Daoy (cell line): ENCODE data around the gene DOK1. TPM values are rescaled to one million over a fixed set of nuclear protein-coding genes. Genes with fewer than 3 reads are reported as not detected.

ENCODE experiments used
- DNase-seq: peaks from one replicate; pipeline ENCODE4 v3.0.0-alpha.2; 2015; ENCODE audit warnings: low read depth
- total RNA-seq: library from RNA; depleted of rRNA; stranded (reverse); fragments of >200 nt; shearing (Covaris generic); gene quantifications from 2 replicates; pipeline ENCODE4 v1.2.3, GENCODE V29; 2014

DOK1 gene
- total RNA-seq, 1 experiment from 2014 or later = 20.6 TPM

GRCh38 chr2:74525717-74526648 is 28.5 kb upstream of the DOK1 start, which contains the start of gene DQX1:
Gene DQX1 (minus strand): TSS chr2:74526231. CDS start chr2:74525729, 502 bp downstream.
- DNase-seq = no peak

- DNase-seq = no peak
Measured at GRCh38 chr2:74526649-74527230, 27.8 kb upstream of the DOK1 start.

- no peak for DNase-seq
Measured at GRCh38 chr2:74527741-74528140, 26.8 kb upstream of the DOK1 start.

- no peak for DNase-seq
Measured at GRCh38 chr2:74528600-74529356, 25.7 kb upstream of the DOK1 start.

GRCh38 chr2:74529357-74530238 is 24.9 kb upstream of the DOK1 start, which contains the start of the genes AUP1 and HTRA2:
Gene AUP1 (minus strand): TSS chr2:74529706. CDS start chr2:74529629, 77 bp downstream.
Gene HTRA2 (plus strand): TSS chr2:74529933. CDS start chr2:74530007, 74 bp downstream.
- peak; percentile 99 for DNase-seq

- peak; percentile 57 for DNase-seq
Measured at GRCh38 chr2:74530239-74531187, 24.0 kb upstream of the DOK1 start.

GRCh38 chr2:74531666-74532065 is 22.9 kb upstream of the DOK1 start:
- no peak for DNase-seq

- no peak for DNase-seq
Measured at GRCh38 chr2:74532222-74532621, 22.3 kb upstream of the DOK1 start.

- DNase-seq = no peak
Measured at GRCh38 chr2:74533464-74533863, 21.1 kb upstream of the DOK1 start.

GRCh38 chr2:74534411-74534810 is 20.1 kb upstream of the DOK1 start:
- no peak for DNase-seq

- no peak for DNase-seq
Measured at GRCh38 chr2:74535440-74535965, 19.0 kb upstream of the DOK1 start.

GRCh38 chr2:74536166-74536950 is 18.2 kb upstream of the DOK1 start:
- no peak for DNase-seq

- DNase-seq = no peak
Measured at GRCh38 chr2:74537140-74537539, 17.4 kb upstream of the DOK1 start.

- DNase-seq = no peak
Measured at GRCh38 chr2:74538881-74539339, 15.6 kb upstream of the DOK1 start.

- no peak for DNase-seq
Measured at GRCh38 chr2:74540291-74540690, 14.2 kb upstream of the DOK1 start.

- DNase-seq = no peak
Measured at GRCh38 chr2:74542978-74543377, 11.5 kb upstream of the DOK1 start.

GRCh38 chr2:74544634-74545033 is 9.9 kb upstream of the DOK1 start:
- no peak for DNase-seq

GRCh38 chr2:74546004-74546403 is 8.5 kb upstream of the DOK1 start:
- no peak for DNase-seq
